Stimulated activated CD8-positive, alpha-beta memory T cell treated with anti-CD3 and anti-CD28 coated beads, Interleukin-15, amount 100 ng/mL, for 1 hour (primary cell): ENCODE results near the gene PUS1.
"Not testable (repeated sequence)": the region's sequence is repeated elsewhere in the genome, so short reads cannot be mapped to it uniquely, and the experiment has no call there.

ENCODE experiments used
- DNase-seq: peaks from one replicate; pipeline ENCODE4 v3.0.0-alpha.2; 2020; ENCODE audit warnings: low read depth

Gene PUS1

GRCh38 chr12:131960590-131961325, 31.7 kb downstream of the PUS1 start:
- DNase-seq = not testable (repeated sequence)

GRCh38 chr12:131961328-131961727, 32.3 kb downstream of the PUS1 start:
- DNase-seq = not testable (repeated sequence)

- DNase-seq = no peak
These were observed 33.0 kb downstream of the PUS1 start for GRCh38 chr12:131962069-131962468.

- no peak for DNase-seq
These were observed 34.3 kb downstream of the PUS1 start for GRCh38 chr12:131963381-131963780.

- DNase-seq = no peak
These were observed 36.0 kb downstream of the PUS1 start for GRCh38 chr12:131965073-131965472.

- no peak for DNase-seq
These were observed 42.1 kb downstream of the PUS1 start for GRCh38 chr12:131971226-131971625.

- no peak for DNase-seq
These were observed 46.2 kb downstream of the PUS1 start for GRCh38 chr12:131975228-131975627.

- DNase-seq = no peak
These were observed 50.5 kb downstream of the PUS1 start for GRCh38 chr12:131979606-131980005.

GRCh38 chr12:131980263-131980662, 51.2 kb downstream of the PUS1 start:
- DNase-seq = no peak

GRCh38 chr12:131981388-131981787, 52.3 kb downstream of the PUS1 start:
- DNase-seq = no peak

- no peak for DNase-seq
These were observed 53.0 kb downstream of the PUS1 start for GRCh38 chr12:131982041-131982440.

- DNase-seq = no peak
These were observed 54.0 kb downstream of the PUS1 start for GRCh38 chr12:131983026-131983425.

GRCh38 chr12:131983554-131983953, 54.5 kb downstream of the PUS1 start:
- DNase-seq = no peak

GRCh38 chr12:131984334-131984733, 55.3 kb downstream of the PUS1 start:
- no peak for DNase-seq

GRCh38 chr12:131985510-131985875, 56.4 kb downstream of the PUS1 start:
- not testable (repeated sequence) for DNase-seq

- no peak for DNase-seq
These were observed 57.3 kb downstream of the PUS1 start for GRCh38 chr12:131986361-131986760.

GRCh38 chr12:131986910-131987309, 57.8 kb downstream of the PUS1 start:
- no peak for DNase-seq

- no peak for DNase-seq
These were observed 58.5 kb downstream of the PUS1 start for GRCh38 chr12:131987552-131987951.

- no peak for DNase-seq
These were observed 59.1 kb downstream of the PUS1 start for GRCh38 chr12:131988054-131988796.

- DNase-seq = no peak
These were observed 59.9 kb downstream of the PUS1 start for GRCh38 chr12:131989021-131989420.

GRCh38 chr12:131990066-131990979, 61.2 kb downstream of the PUS1 start:
- no peak for DNase-seq

- no peak for DNase-seq
These were observed 61.9 kb downstream of the PUS1 start for GRCh38 chr12:131990980-131991305.
